Tongue (tissue), 2 donors: ENCODE measurements around the gene CASZ1. TPM values are rescaled to one million over a fixed set of nuclear protein-coding genes. Genes with fewer than 3 reads are reported as not detected.

Experiments
- DNase-seq: peaks from one replicate; pipeline ENCODE4 v3.0.0-alpha.2; 2015
- total RNA-seq: library from RNA; depleted of rRNA; stranded (reverse); fragments of >200 nt; gene quantifications from one replicate; pipeline ENCODE4 v1.2.3, GENCODE V29; 2014

The CASZ1 gene
- total RNA-seq, 1 donor from 2014 or later, result 20.9 TPM

DNA sequence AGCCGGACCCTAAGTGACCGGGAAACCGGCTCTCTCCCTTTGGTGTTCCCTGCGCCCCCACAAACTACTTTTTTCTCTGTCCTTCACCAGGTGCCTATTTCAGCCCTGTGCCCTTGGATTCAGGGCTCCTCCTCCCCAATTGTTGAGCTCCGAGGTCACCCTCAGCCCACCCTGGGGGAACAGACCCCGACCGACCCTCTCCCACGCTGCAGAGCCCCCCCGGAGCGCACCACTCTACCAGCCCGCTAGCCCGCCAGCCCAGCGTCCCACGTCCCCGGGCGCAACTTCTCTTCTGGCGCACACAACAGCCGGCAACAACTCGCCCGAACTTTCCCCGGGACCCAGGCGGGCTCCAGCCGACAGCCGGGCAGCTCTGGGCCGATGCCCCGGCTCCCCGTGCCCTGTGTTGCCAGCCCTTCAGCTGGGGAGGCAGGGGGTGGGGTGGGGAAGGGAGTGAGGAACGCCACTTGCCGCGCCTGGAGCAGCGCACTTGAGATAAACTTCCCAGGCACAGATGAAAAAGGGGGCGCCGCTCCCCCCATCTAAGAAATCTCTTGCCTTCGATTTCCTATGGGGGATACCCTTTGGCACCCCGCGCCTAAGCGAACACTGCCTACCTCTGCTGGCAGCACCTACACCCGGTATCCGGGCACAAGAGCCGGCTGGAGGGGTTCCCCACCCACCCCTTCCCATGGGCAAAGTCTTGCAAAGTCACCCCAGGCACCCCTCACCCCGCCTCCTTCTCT lies 997 bp downstream of the CASZ1 start:
- DNase-seq, result peak; percentile 44

DNA sequence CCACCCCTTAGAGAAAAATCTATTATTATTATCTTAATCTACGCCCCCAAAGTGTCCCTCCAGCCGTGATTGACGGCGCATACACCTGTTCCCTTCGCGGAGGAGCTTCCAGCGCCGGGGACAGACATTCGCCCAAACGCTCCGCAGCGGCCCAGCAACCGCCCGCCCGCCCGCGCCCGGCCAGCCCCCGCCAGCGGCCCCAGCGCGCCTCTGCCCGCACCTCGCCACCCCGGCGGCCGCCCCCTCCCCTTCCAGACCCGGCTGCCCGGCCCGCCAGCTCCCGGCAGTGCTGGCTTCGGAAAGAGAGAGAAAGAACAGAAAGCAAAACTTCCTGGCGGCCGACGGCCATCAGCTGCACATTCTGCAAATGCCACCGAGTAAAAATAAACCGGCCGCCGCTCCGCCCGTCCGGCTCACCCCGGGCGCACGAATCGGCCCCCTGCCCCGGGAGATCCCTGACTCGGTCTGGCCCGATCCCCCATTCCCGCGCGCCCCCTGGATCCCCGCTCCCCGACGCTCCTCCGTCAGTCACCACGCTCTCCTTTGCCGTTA lies 1.6 kb downstream of the CASZ1 start:
- peak; percentile 85 for DNase-seq

DNA sequence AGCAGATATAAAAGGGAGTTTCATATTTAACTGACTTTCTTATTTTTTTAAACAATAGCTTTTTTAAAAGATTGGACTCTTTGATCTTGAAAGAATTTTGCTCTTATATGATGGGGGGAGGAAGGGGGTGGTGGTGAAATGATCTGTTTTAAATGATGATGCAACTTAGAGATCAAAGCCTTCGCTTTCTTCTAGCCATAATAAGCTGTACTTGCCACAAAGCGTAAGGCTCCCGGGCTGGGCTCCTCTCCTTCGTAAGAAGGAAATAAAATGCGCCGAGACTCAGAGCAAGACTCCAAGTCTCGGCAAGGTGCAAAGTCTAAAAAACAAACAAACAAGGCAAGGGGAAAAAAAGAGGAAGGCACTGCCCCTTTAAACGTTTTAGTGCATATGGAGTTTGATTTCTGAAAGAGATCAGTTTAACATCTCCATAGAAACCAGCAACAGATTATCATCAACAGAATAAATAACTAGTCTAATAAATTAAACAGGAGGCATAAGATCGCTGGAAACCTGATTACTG lies 3.3 kb downstream of the CASZ1 start:
- DNase-seq, result peak; percentile 46

DNA sequence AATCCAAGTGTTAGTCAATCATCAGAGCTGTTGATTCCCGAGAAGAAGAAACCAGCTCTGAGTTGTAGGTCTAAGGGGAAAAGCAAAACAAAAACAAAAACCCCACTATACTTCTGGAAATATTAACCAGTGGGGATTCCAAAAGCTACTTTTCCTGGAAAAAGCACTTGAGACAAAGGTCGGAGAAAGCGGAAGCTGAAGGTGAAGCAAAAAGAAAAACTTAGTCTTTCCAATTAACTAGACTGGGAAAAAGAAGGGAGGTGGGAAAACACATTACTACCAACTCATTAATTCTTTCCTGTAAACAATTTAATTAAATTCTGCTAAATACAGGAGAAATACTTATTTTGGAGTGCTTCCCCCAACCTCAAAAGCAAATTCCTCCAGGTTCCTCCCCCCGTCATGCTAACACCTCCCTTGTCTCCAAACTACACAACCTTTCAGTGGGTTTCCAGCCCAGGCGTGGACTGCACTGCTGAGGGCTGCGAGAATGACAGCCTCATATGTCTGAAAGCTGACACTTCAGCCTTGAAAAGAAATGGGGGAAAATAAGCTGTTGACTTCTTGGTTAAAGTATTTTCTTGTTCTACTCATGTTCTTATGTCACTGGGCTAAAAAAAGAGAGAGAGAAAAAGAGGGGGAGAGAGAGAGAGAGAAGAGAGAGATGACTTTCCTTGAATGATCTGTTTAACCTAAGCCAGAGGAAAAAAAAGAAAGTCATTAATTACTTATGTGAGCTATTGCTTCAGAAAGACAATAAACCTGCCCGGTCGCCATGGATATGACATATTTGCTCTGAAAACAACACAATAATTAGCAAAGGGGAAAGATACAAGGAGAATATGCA lies 5.1 kb downstream of the CASZ1 start:
- peak; percentile 57 for DNase-seq

DNA sequence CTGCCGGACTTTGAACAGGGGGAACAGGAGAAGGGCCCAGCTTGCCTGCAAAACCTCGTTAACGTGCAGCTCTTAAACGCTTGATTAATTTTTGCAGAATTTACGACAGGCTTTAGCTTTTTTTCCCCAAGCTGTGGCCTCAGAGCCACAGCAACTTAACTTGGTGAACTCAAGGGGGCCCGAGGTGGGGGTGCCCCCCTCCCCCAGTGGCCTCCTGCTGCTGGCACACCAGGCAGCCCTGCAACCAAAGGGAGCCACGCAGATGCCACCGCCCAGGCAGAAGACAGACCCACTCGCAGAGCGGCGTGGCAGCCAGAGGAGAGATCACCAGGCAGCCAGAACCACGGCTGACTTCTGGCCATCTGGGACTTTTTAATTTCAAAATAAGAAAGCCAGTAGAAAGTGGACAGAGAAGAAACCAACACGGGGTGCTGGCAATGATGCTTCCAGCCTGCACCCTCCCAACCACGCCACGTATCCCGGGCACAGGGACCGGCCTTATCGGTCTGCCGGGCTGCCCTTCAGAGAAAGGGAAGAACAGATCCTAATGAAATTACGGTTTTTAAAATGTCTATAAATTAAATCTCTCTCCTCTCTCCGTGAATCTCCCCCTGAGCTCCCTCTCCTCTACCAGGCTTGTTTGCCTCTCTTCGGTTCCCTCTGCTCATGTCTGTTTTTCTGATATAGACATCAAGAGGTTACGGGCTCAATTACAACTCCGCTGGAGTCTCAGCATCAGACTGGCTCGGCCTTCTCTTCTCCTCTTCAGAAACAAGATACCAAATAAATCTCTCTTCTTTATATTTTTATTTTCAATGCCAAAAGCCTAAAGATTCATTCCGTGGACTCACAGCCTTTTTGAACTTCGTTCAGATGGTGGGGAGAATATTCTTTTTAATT lies 6.4 kb downstream of the CASZ1 start:
- no peak for DNase-seq

DNA sequence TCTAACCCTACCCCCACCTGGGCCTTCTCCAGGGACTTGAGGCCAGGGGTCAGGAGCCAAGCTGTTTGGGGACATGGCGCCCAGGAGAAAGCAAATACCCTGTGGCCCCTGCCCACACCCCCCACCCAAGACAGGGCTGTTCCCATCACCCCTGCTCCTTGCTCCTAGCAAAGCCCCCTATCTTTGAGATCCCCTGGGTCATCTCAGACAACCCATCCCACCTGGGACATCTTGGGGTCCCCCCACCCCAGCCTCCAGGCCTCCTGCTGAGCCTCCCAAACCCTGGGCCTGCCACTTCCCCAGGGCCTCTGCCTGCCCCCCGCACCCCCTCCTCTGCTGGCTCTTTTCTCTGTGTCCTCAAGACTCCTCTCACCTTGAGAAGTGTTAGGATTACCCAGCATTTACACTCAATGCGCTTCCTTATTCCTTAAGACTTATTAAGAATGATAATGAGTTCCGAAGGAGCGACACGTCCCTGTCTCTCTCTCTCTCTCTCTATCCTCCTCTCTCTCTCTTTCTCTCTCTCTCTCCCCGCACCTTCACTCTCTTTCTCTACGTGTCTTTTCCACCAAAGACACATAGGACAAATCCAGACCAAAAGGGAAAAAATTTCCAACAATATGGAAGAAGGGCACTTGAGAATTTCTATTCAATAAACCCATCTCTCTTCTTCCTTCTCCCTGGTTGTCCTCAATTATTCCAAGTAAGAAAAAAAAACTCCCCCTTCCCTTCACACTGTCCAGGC lies 7.2 kb downstream of the CASZ1 start:
- no peak for DNase-seq

DNA sequence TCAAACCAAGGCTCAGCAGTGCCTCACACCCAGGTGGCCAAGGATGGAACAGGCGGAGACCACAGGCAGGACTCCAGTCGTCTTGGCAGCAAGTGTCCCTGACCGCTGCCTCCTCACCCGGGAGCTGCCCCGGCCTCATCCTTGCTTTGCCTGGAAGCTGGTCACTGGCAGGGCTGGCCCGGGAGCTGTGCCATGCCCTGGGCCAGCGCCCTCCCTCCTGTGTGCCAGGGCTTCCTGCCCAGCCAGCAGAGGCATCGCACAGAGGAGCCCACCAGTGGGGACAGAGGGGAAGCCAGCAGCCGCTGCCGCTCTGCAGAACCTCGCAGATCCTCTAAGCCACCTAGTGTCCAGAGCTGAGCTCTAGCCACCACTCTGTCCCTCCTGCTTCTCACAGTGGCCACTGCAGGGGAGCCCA lies 7.8 kb downstream of the CASZ1 start:
- DNase-seq, result peak; percentile 72

DNA sequence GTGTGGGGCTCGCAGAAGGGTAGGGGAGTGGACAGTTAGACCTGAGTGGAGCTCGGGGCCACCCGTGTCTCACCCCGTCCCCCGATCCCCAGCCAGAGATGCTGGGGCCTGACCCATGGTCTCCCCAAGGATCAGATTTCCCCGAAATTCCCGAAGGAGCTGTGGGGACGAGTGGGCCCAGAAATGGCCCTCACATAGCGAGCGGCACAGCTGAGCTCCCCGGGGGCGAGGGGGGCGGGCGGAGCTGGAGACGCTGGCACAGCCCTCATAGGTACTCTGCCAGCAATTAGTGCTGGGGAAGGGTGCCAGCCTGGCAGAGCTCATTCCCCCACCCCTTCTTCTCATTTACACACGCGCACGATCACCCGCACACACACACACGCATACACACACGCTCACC lies 9.2 kb downstream of the CASZ1 start:
- DNase-seq, result peak; percentile 66

DNA sequence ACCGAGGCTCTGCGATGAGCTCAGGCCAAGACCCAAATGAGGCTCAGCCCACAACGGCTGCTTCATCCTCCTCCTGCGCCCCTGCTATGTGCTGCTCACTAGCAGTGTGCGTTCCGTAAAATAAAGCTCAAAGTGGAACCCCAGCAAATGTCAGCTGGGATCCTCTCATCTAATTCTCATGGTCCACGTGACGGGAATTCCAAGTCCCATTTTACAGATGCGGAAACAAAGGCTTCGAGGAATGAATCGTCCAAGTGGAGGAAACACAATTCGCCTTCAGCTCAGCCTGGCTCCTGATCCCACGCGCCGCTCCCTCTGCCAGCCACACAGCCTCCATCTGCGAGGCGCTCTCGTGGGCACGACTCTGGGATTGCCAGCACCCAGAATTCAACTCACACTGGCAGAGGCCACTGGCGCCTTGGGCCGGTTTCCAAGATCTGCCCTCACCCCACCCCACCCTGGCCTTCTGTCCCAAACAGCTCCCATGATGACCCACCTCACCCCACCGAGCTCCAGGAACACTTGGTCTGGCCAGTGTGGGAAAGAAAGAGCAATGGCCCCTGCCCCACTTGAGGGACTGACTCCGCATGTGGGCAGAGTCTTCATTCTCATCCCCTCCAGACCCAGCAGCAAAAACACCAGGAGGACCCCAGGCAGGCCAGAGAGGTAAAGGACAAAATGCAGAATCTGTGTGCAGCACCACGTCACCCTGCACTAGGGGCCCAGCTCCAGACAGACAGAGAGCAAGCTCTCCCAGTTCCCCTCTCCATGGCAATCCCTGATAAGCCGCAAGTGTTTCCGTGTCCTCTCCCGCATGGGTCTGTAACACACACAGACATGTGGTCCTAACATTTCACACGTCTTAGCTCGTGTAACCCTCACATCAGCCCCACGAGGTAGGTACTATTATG lies 10.5 kb downstream of the CASZ1 start:
- peak; percentile 59 for DNase-seq

DNA sequence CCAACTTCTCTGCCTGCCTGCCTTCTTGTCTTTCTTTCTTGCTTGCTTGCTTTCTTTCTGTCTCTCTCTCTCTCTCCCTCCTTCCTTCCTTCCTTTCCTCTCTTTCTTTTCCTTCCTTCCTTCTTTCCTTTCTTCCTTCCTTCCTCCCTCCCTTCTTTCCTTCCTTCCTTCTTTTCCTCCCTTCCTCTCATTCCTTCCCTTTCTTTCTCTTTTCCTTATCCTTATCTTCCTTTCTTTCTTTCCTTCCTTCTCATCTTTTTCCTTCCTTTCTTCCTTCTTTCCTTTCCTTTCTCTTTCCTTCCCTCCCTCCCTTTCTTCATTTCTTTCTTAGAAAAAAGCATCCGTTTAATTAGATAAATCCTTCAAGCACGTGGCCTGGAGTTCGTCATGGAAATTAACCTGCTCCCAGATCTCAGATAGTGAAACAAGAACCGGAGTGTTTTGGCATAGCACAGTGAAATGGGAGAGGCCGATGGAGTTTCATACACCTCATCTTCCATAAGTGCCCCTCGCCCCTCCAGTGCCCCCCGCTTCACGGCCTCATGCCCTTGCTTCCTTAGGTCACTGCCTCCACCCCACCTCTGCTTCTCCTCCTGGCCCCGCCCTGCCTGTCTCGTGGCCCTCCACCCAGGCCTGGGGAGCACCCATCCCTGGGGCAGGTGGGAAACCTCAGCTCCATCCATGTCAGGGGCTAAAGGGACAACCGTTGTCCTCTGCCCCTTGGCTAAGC lies 11.3 kb downstream of the CASZ1 start:
- no peak for DNase-seq

DNA sequence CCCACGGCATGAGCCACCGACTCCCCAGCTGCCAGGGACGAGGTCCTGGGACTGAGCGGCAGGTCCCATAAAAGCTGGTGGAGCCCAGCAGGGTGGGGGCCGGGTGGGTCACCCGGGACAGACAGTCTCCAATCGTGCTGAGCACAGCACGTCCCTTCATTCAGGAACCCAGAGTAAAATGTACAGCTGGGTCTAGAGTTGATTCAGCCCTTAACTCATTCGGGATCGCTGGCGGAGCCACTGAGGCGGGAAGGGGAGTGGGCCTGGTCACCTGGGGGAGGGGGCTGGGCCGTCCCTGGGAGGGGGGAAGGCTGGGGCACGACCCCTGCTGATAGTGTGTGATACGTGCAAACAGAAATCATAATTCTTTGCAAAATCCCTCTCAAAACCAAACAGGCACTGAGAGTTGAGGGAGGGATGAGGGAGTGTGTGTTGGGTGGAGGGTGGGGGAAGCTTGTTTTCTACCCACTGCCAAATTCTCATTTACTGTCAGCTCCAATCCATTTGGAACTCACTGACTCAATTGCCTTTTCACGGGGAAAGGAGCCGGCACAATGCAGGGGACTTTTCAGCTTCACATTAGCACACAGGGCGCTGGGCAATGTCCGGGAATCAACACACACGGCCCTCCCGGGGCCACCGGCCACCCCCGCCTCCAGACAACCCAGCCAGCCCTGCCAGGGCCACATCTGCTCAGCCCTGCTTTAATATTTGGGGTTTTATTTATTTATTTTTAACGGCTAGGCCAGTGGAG lies 13.8 kb downstream of the CASZ1 start:
- DNase-seq, result no peak

DNA sequence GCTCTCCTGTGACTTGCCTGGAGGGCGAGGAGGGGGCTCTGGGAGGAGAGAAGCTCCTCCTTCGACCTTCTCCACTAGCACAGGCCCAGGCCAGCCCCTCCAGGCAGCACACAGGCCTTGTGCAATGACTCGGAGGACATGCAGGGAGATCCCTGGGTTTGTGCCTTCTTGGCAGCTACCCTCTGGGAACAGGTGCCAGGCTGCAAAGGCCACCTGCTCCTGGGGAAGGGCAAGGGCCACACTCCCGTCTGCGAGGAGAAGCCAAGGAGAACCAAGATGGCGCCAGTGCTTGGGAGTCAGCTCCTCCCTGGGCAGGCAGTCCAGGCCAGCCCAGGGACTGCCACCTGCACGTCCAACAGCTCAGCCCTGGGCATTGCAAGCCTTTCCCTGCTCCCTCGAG lies 15.3 kb downstream of the CASZ1 start:
- no peak for DNase-seq

DNA sequence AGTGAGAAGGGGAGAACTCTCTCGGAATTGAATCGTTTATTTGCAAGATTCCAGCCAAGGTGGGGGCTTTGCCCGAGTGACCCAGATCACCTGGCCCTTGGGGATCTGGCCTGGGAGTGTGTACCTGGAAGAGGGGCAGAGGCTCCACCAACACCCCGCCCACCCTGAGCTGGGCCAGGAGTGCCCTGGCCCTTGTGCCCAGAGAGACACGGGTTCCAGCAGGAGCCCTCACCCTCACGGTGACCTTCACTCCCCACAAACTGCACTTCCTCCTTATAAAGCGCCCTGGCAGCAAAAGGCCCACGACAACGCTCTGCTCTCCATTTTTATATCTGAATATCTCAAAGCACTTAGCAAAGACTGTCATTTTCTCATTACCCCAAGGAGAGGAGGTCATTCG lies 16.6 kb downstream of the CASZ1 start:
- no peak for DNase-seq

DNA sequence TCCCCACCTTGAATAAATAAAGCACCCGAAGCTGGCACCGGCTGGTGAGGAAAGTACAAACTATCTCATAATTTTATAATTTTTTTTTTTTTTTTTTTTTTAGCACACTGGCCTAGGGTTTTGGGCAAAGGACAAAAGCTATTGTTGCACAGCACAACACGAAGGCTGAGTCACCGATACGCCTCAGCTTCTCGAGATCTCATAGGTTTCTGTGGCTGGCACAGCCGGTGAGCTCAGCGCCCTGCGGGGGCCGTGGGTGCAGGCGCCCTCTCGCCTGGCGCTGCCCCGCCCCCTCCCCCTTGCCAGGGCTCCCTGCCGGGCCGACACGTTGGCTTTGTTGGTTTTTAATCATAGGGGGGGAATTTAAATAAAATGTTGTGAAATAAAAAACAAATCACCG lies 17.2 kb downstream of the CASZ1 start:
- DNase-seq, result no peak

DNA sequence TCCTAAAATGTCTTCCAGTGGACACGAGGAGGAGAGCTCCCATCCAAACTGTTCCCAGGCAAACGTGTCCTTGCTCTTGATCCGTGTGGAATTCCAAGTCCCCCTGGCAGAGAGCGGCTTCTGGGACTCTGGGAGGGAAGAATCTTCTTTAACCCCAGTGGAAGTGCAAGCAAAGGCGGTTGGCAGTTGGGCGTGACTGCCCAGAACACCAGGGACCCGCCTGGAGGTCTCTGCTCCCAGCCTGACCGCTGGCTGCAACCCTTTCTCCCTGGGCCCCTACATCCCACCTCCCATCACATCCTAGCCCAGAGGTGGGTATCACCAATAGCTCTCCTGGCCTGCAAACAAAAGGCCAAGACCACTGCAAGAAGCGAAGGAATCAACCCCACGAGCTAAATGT lies 17.8 kb downstream of the CASZ1 start:
- no peak for DNase-seq

DNA sequence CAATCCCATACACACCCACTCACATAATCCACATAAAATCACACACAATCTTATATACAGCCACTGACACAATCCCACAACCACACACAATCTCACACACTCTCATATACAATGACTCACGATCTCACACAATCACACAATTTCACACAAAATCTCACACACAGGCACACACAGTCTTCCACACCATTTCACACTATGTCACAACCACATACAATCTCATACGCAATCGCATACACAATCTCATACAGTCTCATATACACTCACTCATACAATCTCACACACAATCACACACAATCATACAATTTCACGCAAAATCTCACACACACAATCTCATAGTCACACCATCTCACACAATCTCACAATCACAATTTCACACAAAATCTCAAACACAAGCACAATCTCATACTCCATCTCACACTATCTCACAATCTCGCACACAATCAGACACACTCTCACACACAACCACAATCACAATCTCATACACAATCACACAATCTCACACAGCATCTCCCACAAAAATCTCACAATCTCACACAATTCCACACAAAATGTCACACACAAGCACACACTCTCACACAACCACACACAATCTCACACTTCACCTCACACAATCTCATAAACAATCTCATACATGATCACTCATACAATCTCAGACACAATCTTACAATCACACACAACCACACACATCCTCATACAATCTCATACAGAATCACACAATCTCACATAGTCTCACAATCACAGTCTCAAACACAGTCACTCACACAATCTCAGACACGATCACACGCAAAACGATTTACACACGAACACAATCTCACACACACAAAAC lies 18.5 kb downstream of the CASZ1 start:
- no peak for DNase-seq

DNA sequence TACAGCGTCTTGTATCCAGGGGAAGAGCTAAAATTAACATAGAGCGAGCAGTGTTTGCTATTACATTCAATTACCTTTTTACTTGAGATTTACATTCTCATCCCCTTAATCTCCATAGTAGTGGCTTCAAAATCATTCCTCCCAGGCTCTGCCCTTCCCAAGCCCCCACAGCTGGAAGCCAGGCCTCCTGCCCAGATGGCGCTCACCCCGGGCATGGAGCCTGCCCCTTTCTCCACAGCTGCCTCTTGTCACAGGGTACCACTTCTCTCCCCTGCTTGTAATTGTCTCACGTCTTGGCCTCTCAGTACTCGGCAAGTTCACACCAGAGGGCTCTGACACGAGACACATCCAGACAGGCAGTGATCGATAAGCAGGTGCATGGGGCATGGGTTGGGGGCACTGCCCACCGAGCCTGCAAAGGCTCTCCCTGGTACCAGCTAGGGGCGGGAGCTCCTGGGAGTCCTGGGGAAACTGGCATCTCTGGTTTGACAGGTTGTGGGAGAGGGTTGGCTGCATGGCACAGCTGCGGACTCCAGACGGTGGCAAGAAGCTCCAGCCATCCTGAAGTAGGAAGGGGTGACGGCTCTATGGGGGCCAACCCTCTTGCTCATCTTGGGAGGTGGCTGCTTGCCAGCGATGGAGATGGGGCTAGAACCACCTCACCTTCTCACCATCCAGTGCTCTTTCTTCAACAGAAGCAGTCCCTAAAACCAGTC lies 20.1 kb downstream of the CASZ1 start:
- DNase-seq, result peak; percentile 86
